C4-2B (cell line): ENCODE results near the gene BTBD9.

Experiments
- CTCF ChIP-seq: fragments of 450-650 bp; conservative IDR thresholded peaks from 2 replicates; pipeline ENCODE4 v1.5.1; 2017; ENCODE audit warnings: mild to moderate bottlenecking
- ZFX ChIP-seq: fragments of 450-650 bp; IDR thresholded peaks from 2 replicates; pipeline ENCODE4 v1.6.1; 2017

GRCh38 chr6:38133932-38134703 lies 505.6 kb downstream of the BTBD9 start:
- TF ChIP-seq CTCF: no peak
- no peak for TF ChIP-seq ZFX
